ENCODE measurements around the gene INTS7. TPM values are rescaled to one million over a fixed set of nuclear protein-coding genes. Genes with fewer than 3 reads are reported as not detected.
"Not testable (repeated sequence)": the region's sequence is repeated elsewhere in the genome, so short reads cannot be mapped to it uniquely, and the experiment has no call there.

INTS7 gene
- total RNA-seq, 1 donor from 2014 or later = 19.1 TPM

- peak overlapping the region; percentile 99 for H3K4me3 Mint-ChIP-seq
- CTCF ChIA-PET = interaction anchor here (0.7 to 3.1 kb wide), 17 partner anchors 23 to 978 kb away, joined by 3 to 44 read pairs (median 5); partner anchors contain the start of gene NSL1
- intact Hi-C loops (cut with micrococcal nuclease) = loop anchor here (1.0 to 10.0 kb wide), 14 partner anchors 24 to 979 kb away; partner anchors contain the start of genes ANGEL2, ATF3, LPGAT1 and NSL1
- no peak for TF ChIP-seq CTCF (IDR thresholded peaks at IDR 0.05)
- H3K4me1 Mint-ChIP-seq = peaks cover 52% of the 10 kb centered on the region
- peak overlapping the region; percentile 99 for H3K27ac Mint-ChIP-seq
- H3K9me3 Mint-ChIP-seq = no peaks in the 10 kb centered on the region
- no peaks in the 10 kb centered on the region for H3K27me3 Mint-ChIP-seq
- ATAC-seq (ENCODE audit: low read depth) = no peak
- H3K36me3 Mint-ChIP-seq (ENCODE audit: low read depth) = peaks cover 17% of the 10 kb centered on the region
- no peak for DNase-seq
- POLR2A ChIA-PET = interaction anchor here (0.5 to 2.5 kb wide), 16 partner anchors 9 to 968 kb away, joined by 3 to 26 read pairs (median 6); partner anchors contain the start of genes FLVCR1, NEK2, PPP2R5A and SLC30A1
Measured at GRCh38 chr1:212035835-212036605, 663 bp upstream of the INTS7 start.

- Mint-ChIP-seq H3K27me3 (no peaks in the 10 kb centered on the region), H3K27ac (peak overlapping the region; percentile 99), H3K4me3 (peak overlapping the region; percentile 99), H3K9me3 (no peaks in the 10 kb centered on the region), H3K36me3 (ENCODE audit: low read depth) (peaks cover 21% of the 10 kb centered on the region), H3K4me1 (peaks cover 61% of the 10 kb centered on the region)
- TF ChIP-seq CTCF (IDR thresholded peaks at IDR 0.05) = no peak
- DNase-seq (no peak), ATAC-seq (ENCODE audit: low read depth) (no peak)
- ChIA-PET POLR2A (interaction anchor here (0.7 to 2.5 kb wide), 14 partner anchors 10 to 823 kb away, joined by 3 to 26 read pairs (median 6); partner anchors contain the start of genes FLVCR1, NEK2, PPP2R5A and SLC30A1), CTCF (interaction anchor here (0.7 to 3.1 kb wide), 19 partner anchors 15 to 757 kb away, joined by 3 to 44 read pairs (median 4); partner anchors contain the start of genes NSL1 and PACC1)
- intact Hi-C loops (cut with micrococcal nuclease) = loop anchor here (1.0 to 10.0 kb wide), 14 partner anchors 22 to 980 kb away; partner anchors contain the start of genes ANGEL2, ATF3, LPGAT1 and NSL1
Measured at GRCh38 chr1:212034516-212035122, 738 bp downstream of the INTS7 start.

- POLR2A ChIA-PET = no interaction called here
- ATAC-seq (ENCODE audit: low read depth) (no peak), DNase-seq (no peak)
- no peaks in the 10 kb centered on the region for H3K9me3 Mint-ChIP-seq
- TF ChIP-seq CTCF (IDR thresholded peaks at IDR 0.05) = no peak
- H3K4me1 Mint-ChIP-seq = peaks cover 55% of the 10 kb centered on the region
- no peaks in the 10 kb centered on the region for H3K27me3 Mint-ChIP-seq
- CTCF ChIA-PET = interaction anchor here (0.7 to 0.9 kb wide), 2 partner anchors 12 to 350 kb away, joined by 3 to 5 read pairs; no protein-coding TSS in a partner anchor
- intact Hi-C loops (cut with micrococcal nuclease) = loop anchor here (10.0 kb wide), 2 partner anchors 764 to 984 kb away; partner anchors contain the start of genes ANGEL2, NSL1 and TATDN3
- H3K27ac Mint-ChIP-seq = no peak overlapping the region
- peaks cover 23% of the 10 kb centered on the region for H3K36me3 Mint-ChIP-seq (ENCODE audit: low read depth)
- H3K4me3 Mint-ChIP-seq = no peak overlapping the region
Measured at GRCh38 chr1:212030936-212031528, 4.3 kb downstream of the INTS7 start.

GRCh38 chr1:212027727-212028126 is 7.6 kb downstream of the INTS7 start:
- H3K27me3 Mint-ChIP-seq; DNase-seq; intact Hi-C loops (cut with micrococcal nuclease); ATAC-seq (ENCODE audit: low read depth); H3K9me3 Mint-ChIP-seq; POLR2A ChIA-PET; H3K27ac Mint-ChIP-seq; H3K4me3 Mint-ChIP-seq; CTCF ChIA-PET: not testable (repeated sequence)
- H3K36me3 Mint-ChIP-seq (ENCODE audit: low read depth) = peaks cover 32% of the 10 kb centered on the region
- H3K4me1 Mint-ChIP-seq = peaks cover 30% of the 10 kb centered on the region

- Mint-ChIP-seq H3K27ac (no peak overlapping the region), H3K4me3 (no peak overlapping the region), H3K4me1 (peaks cover 5% of the 10 kb centered on the region), H3K9me3 (peaks cover 2% of the 10 kb centered on the region), H3K36me3 (ENCODE audit: low read depth) (peaks cover 25% of the 10 kb centered on the region), H3K27me3 (no peaks in the 10 kb centered on the region)
- TF ChIP-seq CTCF (IDR thresholded peaks at IDR 0.05) = no peak
- DNase-seq (no peak), ATAC-seq (ENCODE audit: low read depth) (no peak)
- intact Hi-C loops (cut with micrococcal nuclease) = no loop called here
- CTCF ChIA-PET = interaction anchor here (0.6 kb wide), 1 partner anchor 619 kb away, joined by 3 read pairs; no protein-coding TSS in a partner anchor
- POLR2A ChIA-PET = no interaction called here
Measured at GRCh38 chr1:212024469-212025149, 10.7 kb downstream of the INTS7 start.

GRCh38 chr1:212022908-212023307 is 12.4 kb downstream of the INTS7 start:
- H3K9me3 Mint-ChIP-seq; H3K27ac Mint-ChIP-seq; CTCF ChIA-PET; ATAC-seq (ENCODE audit: low read depth); H3K4me1 Mint-ChIP-seq; intact Hi-C loops (cut with micrococcal nuclease); POLR2A ChIA-PET; DNase-seq; H3K4me3 Mint-ChIP-seq; H3K27me3 Mint-ChIP-seq: not testable (repeated sequence)
- H3K36me3 Mint-ChIP-seq (ENCODE audit: low read depth) = peaks cover 25% of the 10 kb centered on the region

All from activated B cell treated with CpG ODN at 0.5 μM for 24 hours (primary cell).